K562 (cell line): ENCODE data around the gene HEPHL1. TPM values are rescaled to one million over a fixed set of nuclear protein-coding genes. Genes with fewer than 3 reads are reported as not detected.
A peak's percentile ranks its signal among the peaks of the same experiment; 100 is the strongest.

Experiments
- ATAC-seq: fragments of 200-7000 bp; cut with Tn5 transposase; 3 replicates; pipeline ENCODE4 v1.9.1; 2020; ENCODE audit warnings: moderate library complexity
- BruUV-seq: library from RNA; stranded (reverse); fragments of 400-500 nt; replicated peaks from 2 replicates; lab custom pipeline; 2021; lab: Mats Ljungman, UMichigan
- CTCF ChIA-PET: fragments of 300-600 bp; formaldehyde crosslinking; extraction: SDS; loops from one replicate; lab custom pipeline; 2021; ENCODE audit warnings: low intra/inter-chr PET ratio; lab: Yijun Ruan, JAX
- POLR2A ChIA-PET: fragments of 300-600, 350-650 bp; sonication (Branson Sonifier 250); formaldehyde crosslinking; extraction: SDS; loops from one replicate; lab custom pipeline; 2021; ENCODE audit warnings: antibody characterized with exemption, inconsistent platforms; lab: Yijun Ruan, JAX
- DNase-seq, 4 experiments: peaks; one replicate each; pipeline versions ENCODE4 v3.0.0 to v3.0.0-alpha.2; 2011 to 2018; ENCODE audit warnings: low spot score in 3 of 4, mixed read lengths in 3 of 4; ENCODE audit errors: extremely low read depth in 1 of 4
- FAIRE-seq: peaks from 2 replicates; lab custom pipeline; 2011; peaks lifted over from hg19 to GRCh38; lab: Jason Lieb, UNC
- H2AFZ ChIP-seq: 2 replicates; pipeline ENCODE4 v1.6.0; 2011; ENCODE audit warnings: low read depth, low read length, control low read depth, inconsistent platforms
- H3K27ac ChIP-seq: fragments of 200-600 bp; 3 replicates; pipeline ENCODE4 v1.8.0; 2011; ENCODE audit warnings: low read depth, mild to moderate bottlenecking, control low read depth, inconsistent platforms, low read length, moderate library complexity, mixed read lengths; ENCODE audit errors: extremely low read depth
- H3K27me3 ChIP-seq, 2 experiments: fragments of 300-600 bp in 1 of 2; 2 replicates in 1 of 2; 3 replicates in 1 of 2; pipeline versions ENCODE4 v1.6.0 to v1.8.0; 2011; ENCODE audit warnings: inconsistent platforms in 2 of 2, low read length in 2 of 2, mild to moderate bottlenecking in 1 of 2, mixed read lengths in 1 of 2, moderate library complexity in 1 of 2; ENCODE audit not compliant: control insufficient read depth in 2 of 2, insufficient read depth in 2 of 2
- H3K36me3 ChIP-seq: fragments of 300-600 bp; 3 replicates; pipeline ENCODE4 v1.8.0; 2011; ENCODE audit warnings: mild to moderate bottlenecking, low read length, inconsistent platforms; ENCODE audit not compliant: control insufficient read depth, insufficient read depth
- H3K4me1 ChIP-seq, 2 experiments: fragments of 200-600 bp in 1 of 2; replicated peaks in 1 of 2; 2 replicates in 1 of 2; 3 replicates in 1 of 2; pipeline versions ENCODE4 v1.5.1 to v1.8.0; 2011; ENCODE audit warnings: inconsistent platforms in 2 of 2, low read length in 2 of 2, mild to moderate bottlenecking in 1 of 2, mixed read lengths in 1 of 2, moderate library complexity in 1 of 2; ENCODE audit not compliant: control insufficient read depth in 2 of 2, insufficient read depth in 2 of 2
- H3K4me2 ChIP-seq: 2 replicates; pipeline ENCODE4 v1.6.1; 2011; ENCODE audit warnings: low read length, control low read depth, inconsistent platforms, mixed read lengths; ENCODE audit not compliant: insufficient read depth
- H3K4me3 ChIP-seq: fragments of 200-600 bp; sonication (generic), shearing (Covaris generic); 2 replicates; pipeline ENCODE4 v1.5.1; 2016; ENCODE audit warnings: control low read depth, inconsistent platforms
- H3K79me2 ChIP-seq: fragments of 200-600 bp; 3 replicates; pipeline ENCODE4 v1.8.0; 2011; ENCODE audit warnings: low read length, inconsistent platforms; ENCODE audit not compliant: control insufficient read depth, insufficient read depth
- H3K9ac ChIP-seq, 2 experiments: 2 replicates each; pipeline versions ENCODE4 v1.6.0 to v1.6.1; 2011; ENCODE audit warnings: low read depth in 2 of 2, low read length in 2 of 2, control low read depth in 1 of 2, inconsistent platforms in 1 of 2, mild to moderate bottlenecking in 1 of 2, mixed read lengths in 1 of 2; ENCODE audit not compliant: insufficient read depth in 1 of 2
- H3K9me1 ChIP-seq: one replicate; pipeline ENCODE4 v1.6.0; 2011; ENCODE audit warnings: inconsistent platforms, mild to moderate bottlenecking, low read length, moderate library complexity; ENCODE audit not compliant: control insufficient read depth, insufficient read depth
- H3K9me3 ChIP-seq: replicated peaks from 2 replicates; pipeline ENCODE4 v1.5.1; 2011; ENCODE audit warnings: low read depth, low read length, inconsistent platforms; ENCODE audit not compliant: control insufficient read depth, insufficient read depth
- H4K20me1 ChIP-seq: replicated peaks from 2 replicates; pipeline ENCODE4 v1.6.1; 2011; ENCODE audit warnings: low read length, inconsistent platforms, mixed read lengths; ENCODE audit not compliant: control insufficient read depth, insufficient read depth
- CBX3 ChIP-seq, 2 experiments: IDR thresholded peaks; 1 replicate in 1 of 2; 2 replicates in 1 of 2; pipeline ENCODE4 v1.6.1; 2012; ENCODE audit warnings: inconsistent platforms in 2 of 2, low read length in 2 of 2, borderline replicate concordance in 1 of 2, control low read depth in 1 of 2
- TRIM24 ChIP-seq, 2 experiments: fragments of 450-650 bp; IDR thresholded peaks; 2 replicates each; pipeline ENCODE4 v1.6.1; 2016
- TRIM28 ChIP-seq: fragments of 450-650 bp; IDR thresholded peaks from 2 replicates; pipeline ENCODE4 v1.6.1; 2017
- ZNF274 ChIP-seq: IDR thresholded peaks from 2 replicates; pipeline ENCODE4 v1.6.1; 2011; ENCODE audit warnings: low read depth, mild to moderate bottlenecking, low read length, moderate library complexity, borderline replicate concordance
- ZNF766 ChIP-seq: fragments of 200-800 bp; sonication (Bioruptor generic); conservative IDR thresholded peaks from 2 replicates; pipeline ENCODE4 v1.6.1; 2016; ENCODE audit warnings: missing genetic modification characterization, missing compliant biosample characterization
- WGBS: fragments of 100-300 bp; shearing (Covaris generic); methylation state at CpG from one replicate; pipeline ENCODE4 v1.1.6; 2016; ENCODE audit warnings: low coverage, mixed read lengths; ENCODE audit not compliant: insufficient coverage; ENCODE audit errors: missing lambda C conversion rate; 5-methylcytosine and 5-hydroxymethylcytosine counted together
- in situ Hi-C: fragments of 300-500 bp; cut with MboI; formaldehyde crosslinking; loops from 4 replicates; pipeline ENCODE4 v1.15.0; 2018; ENCODE audit warnings: inconsistent platforms, mixed read lengths
- intact Hi-C: fragments of 100-400 bp; cut with micrococcal nuclease; formaldehyde crosslinking; loops from 2 replicates; pipeline ENCODE4 v1.14.2; 2022
- polyA plus RNA-seq, 8 experiments: library from polyadenylated mRNA; depleted of rRNA in 4 of 8; stranded (reverse) in 5 of 8; unstranded in 3 of 8; fragments of >200 nt; fragmentation: Nextera tagmentation in 2 of 8; fragmentation: Illumina TruSeq in 1 of 8; extraction: Ambion mirVana in 2 of 8; extraction: Trizol in 1 of 8; gene quantifications; 2 replicates each; pipeline versions ENCODE4 v1.2.1 to v1.2.3, GENCODE V29; 2011 to 2014; ENCODE audit warnings: inconsistent platforms in 1 of 8, missing spikeins in 1 of 8
- total RNA-seq, 7 experiments: library from RNA; depleted of rRNA in 6 of 7; stranded (reverse); fragments of >200 nt in 6 of 7; fragmentation: Illumina TruSeq in 2 of 7; extraction: Trizol in 2 of 7; gene quantifications; 2 replicates each; pipeline versions ENCODE4 v1.2.1 to v1.2.3, GENCODE V29; 2011 to 2021; ENCODE audit warnings: low replicate concordance in 1 of 7
- TF ChIP-seq, protein P1 (sequence below): IDR thresholded peaks from 2 replicates; pipeline ENCODE4 v1.6.1; 2012; ENCODE audit warnings: low read depth, low read length, improper control_type of control experiment, borderline replicate concordance
- TF ChIP-seq, protein P2 (sequence below): fragments of 250-450 bp; sonication (Bioruptor Pico); IDR thresholded peaks from 2 replicates; pipeline ENCODE4 v1.4.0; 2020; ENCODE audit warnings: mild to moderate bottlenecking, moderate library complexity
- TF ChIP-seq, protein P3 (sequence below): fragments of 450-650 bp; IDR thresholded peaks from 2 replicates; pipeline ENCODE4 v1.6.1; 2014; ENCODE audit warnings: low read depth, mild to moderate bottlenecking, moderate library complexity, borderline replicate concordance
- TF ChIP-seq, protein P4 (sequence below): fragments of 250-450 bp; sonication (Bioruptor Pico); IDR thresholded peaks from 2 replicates; pipeline ENCODE4 v1.5.1; 2021; ENCODE audit warnings: mild to moderate bottlenecking

HEPHL1 gene
- total and polyA plus RNA-seq, 9 of the 15 experiments (the other 6 are each of a cell fraction or from before 2014, with no cell fraction given), result 0.01 TPM; not detected in 8

DNA sequence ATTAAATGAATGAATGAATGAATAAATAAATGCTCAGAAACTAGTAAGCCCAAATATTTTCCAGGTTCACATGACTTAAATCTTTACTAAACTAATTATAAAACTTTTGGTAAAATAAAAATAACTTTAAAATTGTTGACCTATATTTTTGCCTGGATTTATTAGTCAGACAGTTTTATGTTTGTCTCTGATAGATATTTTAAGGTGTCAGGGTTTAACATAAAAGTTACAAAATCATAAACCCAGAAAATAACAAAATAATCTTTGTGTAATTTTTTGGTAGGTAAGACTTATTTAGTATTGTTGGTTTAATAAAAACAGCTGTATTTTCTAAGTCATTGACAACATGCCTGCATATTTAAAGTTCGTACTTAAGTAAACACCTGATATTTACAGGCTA is 27.4 kb upstream of the HEPHL1 start:
- POLR2A ChIA-PET, result no interaction called here
- H3K4me3 ChIP-seq, result no peak overlapping the region
- FAIRE-seq, result no peak

More for the DNA sequence above, 27.4 kb upstream of the HEPHL1 start:
- DNase-seq (no peak), ATAC-seq (no peak)
- H2AFZ ChIP-seq, result no peak overlapping the region
- H3K27ac ChIP-seq, result no peak overlapping the region
- no peak overlapping the region for H3K4me2 ChIP-seq
- TF ChIP-seq, protein P1, sequence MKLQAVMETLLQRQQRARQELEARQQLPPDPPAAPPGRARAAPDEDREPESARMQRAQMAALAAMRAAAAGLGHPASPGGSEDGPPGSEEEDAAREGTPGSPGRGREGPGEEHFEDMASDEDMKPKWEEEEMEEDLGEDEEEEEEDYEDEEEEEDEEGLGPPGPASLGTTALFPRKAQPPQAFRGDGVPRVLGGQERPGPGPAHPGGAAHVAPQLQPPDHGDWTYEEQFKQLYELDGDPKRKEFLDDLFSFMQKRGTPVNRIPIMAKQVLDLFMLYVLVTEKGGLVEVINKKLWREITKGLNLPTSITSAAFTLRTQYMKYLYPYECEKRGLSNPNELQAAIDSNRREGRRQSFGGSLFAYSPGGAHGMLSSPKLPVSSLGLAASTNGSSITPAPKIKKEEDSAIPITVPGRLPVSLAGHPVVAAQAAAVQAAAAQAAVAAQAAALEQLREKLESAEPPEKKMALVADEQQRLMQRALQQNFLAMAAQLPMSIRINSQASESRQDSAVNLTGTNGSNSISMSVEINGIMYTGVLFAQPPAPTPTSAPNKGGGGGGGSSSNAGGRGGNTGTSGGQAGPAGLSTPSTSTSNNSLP, result no peak
- TF ChIP-seq, protein P2, sequence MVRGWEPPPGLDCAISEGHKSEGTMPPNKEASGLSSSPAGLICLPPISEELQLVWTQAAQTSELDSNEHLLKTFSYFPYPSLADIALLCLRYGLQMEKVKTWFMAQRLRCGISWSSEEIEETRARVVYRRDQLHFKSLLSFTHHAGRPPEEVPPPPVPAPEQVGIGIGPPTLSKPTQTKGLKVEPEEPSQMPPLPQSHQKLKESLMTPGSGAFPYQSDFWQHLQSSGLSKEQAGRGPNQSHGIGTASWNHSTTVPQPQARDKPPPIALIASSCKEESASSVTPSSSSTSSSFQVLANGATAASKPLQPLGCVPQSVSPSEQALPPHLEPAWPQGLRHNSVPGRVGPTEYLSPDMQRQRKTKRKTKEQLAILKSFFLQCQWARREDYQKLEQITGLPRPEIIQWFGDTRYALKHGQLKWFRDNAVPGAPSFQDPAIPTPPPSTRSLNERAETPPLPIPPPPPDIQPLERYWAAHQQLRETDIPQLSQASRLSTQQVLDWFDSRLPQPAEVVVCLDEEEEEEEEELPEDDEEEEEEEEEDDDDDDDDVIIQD (CRISPR knock-in tag), result no peak
- TF ChIP-seq, protein P3, sequence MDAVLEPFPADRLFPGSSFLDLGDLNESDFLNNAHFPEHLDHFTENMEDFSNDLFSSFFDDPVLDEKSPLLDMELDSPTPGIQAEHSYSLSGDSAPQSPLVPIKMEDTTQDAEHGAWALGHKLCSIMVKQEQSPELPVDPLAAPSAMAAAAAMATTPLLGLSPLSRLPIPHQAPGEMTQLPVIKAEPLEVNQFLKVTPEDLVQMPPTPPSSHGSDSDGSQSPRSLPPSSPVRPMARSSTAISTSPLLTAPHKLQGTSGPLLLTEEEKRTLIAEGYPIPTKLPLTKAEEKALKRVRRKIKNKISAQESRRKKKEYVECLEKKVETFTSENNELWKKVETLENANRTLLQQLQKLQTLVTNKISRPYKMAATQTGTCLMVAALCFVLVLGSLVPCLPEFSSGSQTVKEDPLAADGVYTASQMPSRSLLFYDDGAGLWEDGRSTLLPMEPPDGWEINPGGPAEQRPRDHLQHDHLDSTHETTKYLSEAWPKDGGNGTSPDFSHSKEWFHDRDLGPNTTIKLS, result no peak
- peak in 1 of 2 experiments; percentile 97; a peak in 2 of 3 replicates for TF ChIP-seq CBX3 (IDR thresholded peaks at IDR 0.05; ENCODE audit: borderline replicate concordance in 1 of 2, low read length in 2 of 2)
- TF ChIP-seq, protein P4, sequence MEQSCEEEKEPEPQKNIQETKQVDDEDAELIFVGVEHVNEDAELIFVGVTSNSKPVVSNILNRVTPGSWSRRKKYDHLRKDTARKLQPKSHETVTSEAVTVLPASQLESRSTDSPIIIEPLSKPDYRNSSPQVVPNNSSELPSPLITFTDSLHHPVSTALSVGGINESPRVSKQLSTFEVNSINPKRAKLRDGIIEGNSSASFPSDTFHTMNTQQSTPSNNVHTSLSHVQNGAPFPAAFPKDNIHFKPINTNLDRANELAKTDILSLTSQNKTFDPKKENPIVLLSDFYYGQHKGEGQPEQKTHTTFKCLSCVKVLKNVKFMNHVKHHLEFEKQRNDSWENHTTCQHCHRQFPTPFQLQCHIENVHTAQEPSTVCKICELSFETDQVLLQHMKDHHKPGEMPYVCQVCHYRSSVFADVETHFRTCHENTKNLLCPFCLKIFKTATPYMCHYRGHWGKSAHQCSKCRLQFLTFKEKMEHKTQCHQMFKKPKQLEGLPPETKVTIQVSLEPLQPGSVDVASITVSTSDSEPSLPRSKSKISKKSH, result peak; percentile 67; the same call in 1 of the 2 replicates
- TF ChIP-seq ZNF766 (CRISPR knock-in tag), result 0 out of 2 replicates have a peak, but pooled peaks have one; percentile 31
- TF ChIP-seq TRIM28, result peak; percentile 95
- TF ChIP-seq ZNF274, result peak; percentile 31; the same call in 1 of the 2 replicates
- peak in 1 of 2 experiments; percentile 67; a peak in 2 of 4 replicates for TF ChIP-seq TRIM24 (IDR thresholded peaks at IDR 0.05)
- no peak overlapping the region for H3K9ac ChIP-seq
- in situ Hi-C loops, result no loop called here
- H3K9me3 ChIP-seq, result no peaks in the 10 kb centered on the region
- H3K9me1 ChIP-seq, result no peaks in the 10 kb centered on the region
- no peaks in the 10 kb centered on the region for H3K27me3 ChIP-seq
- no peaks in the 10 kb centered on the region for H3K79me2 ChIP-seq
- no peaks in the 10 kb centered on the region for H3K36me3 ChIP-seq
- BruUV-seq, result no TSS peak
- H3K4me1 ChIP-seq, result peaks cover 0 to 14% of the 10 kb centered on the region in 2 experiments; a peak in 2 of 5 replicates
- no peaks in the 10 kb centered on the region for H4K20me1 ChIP-seq
- WGBS, result 89% methylated on average over 1 of the region's 1 CpG
- CTCF ChIA-PET, result interaction anchor here (0.6 kb wide), 1 partner anchor 142 kb away, joined by 4 read pairs; no protein-coding TSS in a partner anchor
- intact Hi-C loops, result no loop called here
